HG03378 (cell line): ENCODE results near the gene SLX4IP.

Experiments used
- ATAC-seq: cut with Tn5 transposase; IDR thresholded peaks from one replicate; pipeline ENCODE4 v1.9.1; 2021; ENCODE audit warnings: mild to moderate bottlenecking, moderate library complexity; ENCODE audit not compliant: unreplicated experiment

The SLX4IP gene

DNA sequence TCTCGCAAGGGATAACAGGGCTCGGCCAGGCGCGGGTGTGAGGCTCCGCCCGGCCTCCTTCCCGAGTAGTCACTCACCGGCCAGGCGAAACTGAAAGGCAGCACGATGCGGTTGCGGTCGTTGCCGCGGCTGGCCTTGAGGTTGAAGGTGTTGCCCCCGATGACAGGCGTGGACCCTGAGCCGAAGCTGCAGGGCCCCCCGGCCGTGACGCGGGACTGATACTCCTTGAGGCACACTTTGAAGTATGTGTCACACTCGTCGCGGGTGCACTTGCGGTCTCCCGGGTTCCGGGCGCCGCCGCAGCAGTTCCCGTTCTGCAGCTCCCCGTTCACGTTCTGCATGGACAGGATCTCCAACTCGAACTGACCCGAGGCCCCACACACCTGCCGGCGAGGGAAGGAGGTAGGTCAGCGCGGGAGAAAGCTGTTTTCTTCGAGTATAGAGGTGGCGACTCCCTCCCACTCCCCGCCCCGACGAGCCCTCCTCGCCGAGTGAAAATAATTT lies 237.6 kb downstream of the SLX4IP start:
- no peak for ATAC-seq

DNA sequence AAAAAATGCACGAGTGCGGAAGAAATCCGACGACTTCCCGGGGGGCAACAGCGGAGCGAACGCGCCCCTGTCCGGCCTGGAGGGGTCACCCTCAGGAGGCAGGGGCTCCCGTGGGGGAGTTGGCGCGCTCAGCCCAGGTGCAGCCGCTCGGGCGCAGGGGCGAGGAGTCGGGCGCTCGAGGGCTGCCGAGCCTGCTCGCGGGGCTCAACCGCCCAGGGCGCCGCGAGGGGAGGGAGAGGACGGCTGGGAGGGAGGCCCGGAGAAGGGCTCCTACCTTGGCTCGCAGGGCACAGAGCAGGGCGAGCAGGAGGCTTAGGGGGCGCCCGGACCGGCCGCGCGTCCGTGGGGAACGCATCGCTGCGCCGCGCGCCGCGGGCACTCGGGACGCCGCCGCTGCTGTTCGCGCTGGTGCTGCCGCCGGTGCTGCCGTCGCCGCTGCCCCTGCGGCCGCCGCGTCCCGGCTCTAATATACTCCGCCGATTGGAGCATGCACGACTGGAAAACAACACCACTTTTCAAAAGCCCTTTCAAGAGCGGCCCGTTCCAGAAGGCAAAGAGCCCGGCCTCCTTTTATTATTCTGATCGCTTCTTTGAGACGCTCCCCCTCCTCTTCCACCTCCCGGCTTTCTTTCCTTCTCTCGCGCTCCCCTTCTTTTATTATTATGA lies 238.2 kb downstream of the SLX4IP start:
- ATAC-seq, result no peak

DNA sequence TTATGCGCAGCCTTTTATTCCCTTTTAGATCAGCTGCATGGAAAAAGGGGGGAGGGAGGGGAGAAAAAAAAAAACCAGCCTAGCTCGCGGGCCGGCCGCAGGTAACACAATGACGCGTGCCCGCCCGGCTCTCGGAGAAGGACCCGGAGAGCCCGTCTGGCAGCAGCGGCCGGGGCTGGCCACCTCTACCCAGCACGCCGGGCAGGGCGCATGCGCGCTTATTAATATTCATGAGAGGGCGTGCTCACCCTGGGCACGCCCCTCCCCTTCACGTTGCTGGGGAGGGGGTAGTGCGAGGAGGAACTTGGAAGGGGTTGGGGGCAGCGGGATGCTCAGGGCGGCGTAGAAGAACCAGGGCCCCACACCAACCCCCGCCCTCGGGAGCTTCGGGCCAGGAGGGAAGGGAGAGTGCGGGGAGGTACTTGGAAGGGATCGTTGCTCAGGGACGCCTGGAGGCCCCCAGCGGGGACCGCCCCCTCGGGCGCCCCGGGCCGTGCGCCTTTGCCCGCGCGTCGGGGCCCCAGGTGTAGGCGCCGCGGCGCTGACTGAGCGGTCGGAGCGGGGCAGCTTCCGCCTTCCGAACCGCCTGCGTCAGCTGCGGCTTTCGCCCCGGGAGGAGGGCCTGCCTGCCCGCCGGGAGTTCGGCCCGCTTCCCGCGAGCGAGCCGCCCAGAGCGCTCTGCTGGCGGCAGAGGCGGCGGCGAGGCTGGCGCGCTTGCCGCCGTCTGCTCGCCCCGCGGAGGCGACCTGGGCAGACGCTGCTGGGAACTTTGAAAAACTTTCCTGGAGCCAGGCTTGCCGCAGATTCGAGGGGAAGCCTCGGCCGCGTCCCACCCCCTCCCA lies 239.0 kb downstream of the SLX4IP start, which contains the start of gene JAG1:
TSS of gene JAG1 (minus strand) at position 158 of the 842 bp plus-strand sequence. CDS start 469 bp downstream, outside the sequence.
- ATAC-seq, result peak; percentile 47

GRCh38 chr20:10674684-10675449 lies 239.8 kb downstream of the SLX4IP start:
- ATAC-seq, result peak; percentile 39

DNA sequence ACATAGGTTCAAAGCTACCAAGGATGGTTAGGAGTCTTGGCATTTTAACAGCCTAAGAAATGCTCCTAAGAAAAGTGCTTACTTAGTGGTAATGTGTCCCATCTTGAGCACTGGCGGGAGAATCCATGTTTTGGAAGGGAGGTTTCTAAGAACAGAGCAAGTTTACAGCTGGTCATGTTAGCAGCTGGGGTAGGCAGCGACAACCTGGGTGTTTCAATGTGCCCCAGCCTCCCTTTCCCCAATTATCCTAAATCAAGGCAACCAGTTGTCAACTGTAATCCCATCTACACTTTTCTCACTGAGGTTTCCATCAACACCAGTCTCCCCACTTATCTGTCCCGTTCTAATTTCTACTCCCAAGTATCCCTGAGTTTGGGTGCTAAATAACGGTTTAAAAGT lies 240.3 kb downstream of the SLX4IP start:
- no peak for ATAC-seq

GRCh38 chr20:10676518-10676917 lies 241.4 kb downstream of the SLX4IP start:
- ATAC-seq, result no peak
